Subcutaneous adipose tissue (tissue), 4 donors: ENCODE measurements around the gene QARS1. TPM values are rescaled to one million over a fixed set of nuclear protein-coding genes. Genes with fewer than 3 reads are reported as not detected.

Experiments used
- total RNA-seq, 4 donors: library from RNA; depleted of rRNA; stranded (reverse); fragments of >200 nt; gene quantifications; one replicate each; pipeline ENCODE4 v1.1.0, GENCODE V29; 2016
- TF ChIP-seq, protein P1 (sequence below): fragments of 450-650 bp; IDR thresholded peaks from one replicate; pipeline ENCODE4 v1.5.1; 2016; ENCODE audit warnings: low read depth, mild to moderate bottlenecking, control low read depth, antibody characterized with exemption, moderate library complexity

The QARS1 gene
- total RNA-seq, 4 donors from 2014 or later = 198 to 233 (median 211) TPM

DNA sequence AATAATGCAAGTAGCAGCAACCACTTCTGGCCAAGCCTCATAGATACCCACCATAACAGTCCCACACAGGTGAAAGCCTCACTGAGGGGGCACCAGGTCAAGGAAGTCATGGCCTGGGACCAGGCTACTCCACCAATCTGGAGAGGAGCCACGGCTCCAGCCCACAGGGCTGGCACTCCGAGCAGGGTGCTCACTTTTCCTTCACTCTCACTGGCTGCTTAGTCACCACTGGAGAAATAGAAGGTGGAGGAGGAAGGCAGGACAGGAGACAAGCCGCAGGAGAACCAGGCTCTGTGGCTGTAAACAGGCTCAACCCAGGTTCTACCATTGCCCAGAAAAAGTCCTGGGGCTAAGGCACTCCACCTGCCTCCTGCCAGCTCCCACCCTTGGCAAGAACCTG, 14.9 kb upstream of the QARS1 start:
- TF ChIP-seq, protein P1, sequence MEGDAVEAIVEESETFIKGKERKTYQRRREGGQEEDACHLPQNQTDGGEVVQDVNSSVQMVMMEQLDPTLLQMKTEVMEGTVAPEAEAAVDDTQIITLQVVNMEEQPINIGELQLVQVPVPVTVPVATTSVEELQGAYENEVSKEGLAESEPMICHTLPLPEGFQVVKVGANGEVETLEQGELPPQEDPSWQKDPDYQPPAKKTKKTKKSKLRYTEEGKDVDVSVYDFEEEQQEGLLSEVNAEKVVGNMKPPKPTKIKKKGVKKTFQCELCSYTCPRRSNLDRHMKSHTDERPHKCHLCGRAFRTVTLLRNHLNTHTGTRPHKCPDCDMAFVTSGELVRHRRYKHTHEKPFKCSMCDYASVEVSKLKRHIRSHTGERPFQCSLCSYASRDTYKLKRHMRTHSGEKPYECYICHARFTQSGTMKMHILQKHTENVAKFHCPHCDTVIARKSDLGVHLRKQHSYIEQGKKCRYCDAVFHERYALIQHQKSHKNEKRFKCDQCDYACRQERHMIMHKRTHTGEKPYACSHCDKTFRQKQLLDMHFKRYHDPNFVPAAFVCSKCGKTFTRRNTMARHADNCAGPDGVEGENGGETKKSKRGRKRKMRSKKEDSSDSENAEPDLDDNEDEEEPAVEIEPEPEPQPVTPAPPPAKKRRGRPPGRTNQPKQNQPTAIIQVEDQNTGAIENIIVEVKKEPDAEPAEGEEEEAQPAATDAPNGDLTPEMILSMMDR = no peak

DNA sequence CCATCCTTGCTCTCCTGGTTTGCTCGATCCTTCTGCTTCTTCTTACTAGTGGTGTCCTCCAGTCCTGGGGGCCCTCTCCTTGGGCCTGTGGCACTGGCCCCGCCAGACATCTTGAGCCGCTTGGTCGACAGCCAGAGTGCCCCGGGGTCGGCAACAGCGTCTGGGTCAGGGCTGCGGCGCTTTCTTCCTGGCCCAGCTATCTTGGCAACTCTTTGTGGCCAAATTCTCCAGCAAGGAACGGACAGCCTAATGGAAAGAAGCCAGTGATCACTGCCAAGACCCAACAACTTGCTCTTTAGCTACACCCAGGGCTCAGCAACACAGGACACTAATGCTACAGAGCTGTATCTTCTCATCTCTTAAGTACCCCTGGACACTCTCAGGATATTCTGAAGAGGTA, 14.5 kb upstream of the QARS1 start:
- TF ChIP-seq, protein P1 = no peak

DNA sequence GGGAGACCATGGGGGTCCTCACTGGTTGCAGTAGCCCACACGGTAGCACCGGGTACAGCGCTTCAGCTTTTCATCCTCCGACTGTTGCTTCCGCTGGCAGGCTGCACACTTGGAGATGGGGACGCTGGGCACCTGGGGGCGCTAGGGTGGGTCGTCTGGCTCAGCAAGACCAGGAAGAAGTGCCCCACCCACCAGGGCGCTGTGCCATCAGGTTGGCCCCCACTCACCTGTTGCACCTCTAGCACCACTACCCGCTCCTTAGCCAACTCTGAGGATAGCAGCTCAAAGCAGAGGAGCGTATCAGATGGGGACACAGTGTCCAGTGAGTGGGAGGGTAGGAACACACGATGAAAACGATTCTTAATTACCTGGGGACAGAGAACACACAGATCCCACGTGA, 7.7 kb upstream of the QARS1 start:
- TF ChIP-seq, protein P1 = no peak

DNA sequence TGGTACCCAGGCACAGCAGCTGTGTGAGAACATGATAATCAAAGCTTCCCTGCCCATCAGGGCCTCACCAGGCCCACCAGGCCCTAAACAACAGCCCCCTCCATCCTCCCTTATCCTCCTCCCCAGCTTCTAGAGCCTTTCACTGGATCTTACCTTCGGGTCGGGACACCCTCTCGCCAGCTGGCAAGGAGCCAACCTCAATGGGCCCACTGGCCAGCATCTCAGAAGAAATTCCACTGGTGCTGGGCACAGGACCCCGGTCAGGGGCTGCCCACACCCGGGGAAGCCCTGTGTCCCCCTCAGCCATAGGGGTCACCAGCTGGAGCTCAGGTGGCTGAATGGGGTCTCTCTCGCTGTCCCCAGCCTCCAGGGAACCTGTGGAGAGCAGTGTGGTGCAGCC, 6.8 kb upstream of the QARS1 start:
- TF ChIP-seq, protein P1 = no peak

DNA sequence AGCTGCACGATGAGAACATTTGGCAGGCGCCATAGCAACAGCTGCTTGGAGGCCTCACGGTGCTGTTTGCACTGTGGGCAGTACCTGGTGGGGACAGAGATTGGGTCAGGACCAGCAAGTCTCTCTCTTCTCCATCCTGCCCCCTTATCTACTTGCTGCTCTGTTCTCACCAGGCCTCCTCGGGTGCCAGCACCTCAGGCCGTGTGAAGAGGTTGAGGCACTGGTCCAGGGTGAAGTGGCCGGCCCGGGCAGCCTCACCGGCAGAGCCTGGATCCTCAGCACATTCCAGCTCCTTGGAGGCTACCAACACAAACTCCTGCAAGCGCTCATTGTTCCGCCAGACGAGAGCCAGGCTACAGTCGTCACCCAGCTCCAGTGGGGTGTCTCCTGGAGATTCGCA, 6.2 kb upstream of the QARS1 start:
- TF ChIP-seq, protein P1 = no peak

DNA sequence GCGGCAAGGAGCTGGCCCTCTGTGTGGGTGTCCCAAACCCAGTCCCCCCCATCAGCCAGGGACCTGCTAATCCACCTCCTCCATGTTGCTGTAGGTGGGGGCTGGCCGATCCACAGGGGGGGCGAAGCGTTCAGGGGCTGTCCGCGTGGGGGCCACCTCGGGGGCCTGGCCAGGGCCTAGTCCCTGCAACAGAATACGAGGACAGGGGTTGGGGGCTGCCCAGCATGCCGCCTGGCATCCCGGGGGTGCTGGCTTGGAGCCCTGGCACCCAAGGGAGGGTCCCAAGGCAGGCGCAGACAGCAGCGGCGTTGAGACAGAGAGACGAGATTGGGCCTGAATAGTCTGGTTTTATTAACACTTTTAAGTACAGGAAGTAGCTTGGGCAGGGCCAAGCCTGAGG, 3.8 kb upstream of the QARS1 start:
- TF ChIP-seq, protein P1 = no peak

DNA sequence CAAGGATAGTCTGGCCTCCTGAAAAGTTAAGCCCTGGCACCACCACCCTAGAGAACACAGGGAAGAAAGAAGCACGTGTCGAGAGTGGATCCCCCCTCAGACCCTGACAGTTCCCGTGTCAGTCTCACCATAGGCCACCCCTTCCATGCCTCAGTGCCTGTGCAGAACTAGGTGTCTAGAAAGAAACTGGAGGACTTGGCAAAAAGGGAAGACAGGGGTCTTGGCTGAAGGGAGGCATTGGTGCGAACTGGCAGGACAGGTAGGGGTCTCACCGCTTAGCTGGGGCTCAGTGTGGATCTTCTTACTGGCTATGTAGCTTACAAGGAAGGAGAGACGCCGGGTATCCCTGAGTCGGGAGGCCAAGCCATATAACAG, 518 bp downstream of the QARS1 start:
- TF ChIP-seq, protein P1 = no peak
